Mucosa of rectum (tissue), 2 donors: Measurements from ENCODE around the gene CCNG2.

Experiments
- H3K27ac ChIP-seq, 2 donors: one replicate each; pipeline ENCODE4 v1.7.0; 2013; ENCODE audit warnings: inconsistent platforms in 2 of 2, low read depth in 2 of 2, low read length in 2 of 2
- H3K27me3 ChIP-seq, 2 donors: one replicate each; pipeline ENCODE4 v1.7.0; 2013; ENCODE audit warnings: low read length in 2 of 2; ENCODE audit not compliant: control insufficient read depth in 2 of 2, insufficient read depth in 2 of 2
- H3K36me3 ChIP-seq, 2 donors: one replicate each; pipeline ENCODE4 v1.7.0; 2013; ENCODE audit warnings: low read length in 2 of 2; ENCODE audit not compliant: control insufficient read depth in 2 of 2, insufficient read depth in 2 of 2
- H3K4me1 ChIP-seq, 2 donors: one replicate each; pipeline ENCODE4 v1.7.0; 2013; ENCODE audit warnings: low read length in 2 of 2, mild to moderate bottlenecking in 1 of 2; ENCODE audit not compliant: control insufficient read depth in 2 of 2, insufficient read depth in 2 of 2
- H3K4me3 ChIP-seq, 2 donors: one replicate each; pipeline ENCODE4 v1.7.0; 2013; ENCODE audit warnings: low read length in 2 of 2
- H3K9ac ChIP-seq, 2 donors: one replicate each; pipeline ENCODE4 v1.7.0; 2013; ENCODE audit warnings: low read length in 2 of 2, low read depth in 1 of 2, mild to moderate bottlenecking in 1 of 2
- H3K9me3 ChIP-seq, 2 donors: one replicate each; pipeline ENCODE4 v1.7.0; 2013; ENCODE audit warnings: low read length in 2 of 2; ENCODE audit not compliant: control insufficient read depth in 2 of 2
- donor health status: healthy.
- donor health status: Normal muscosa, but diverticular disease.

Gene CCNG2

GRCh38 chr4:77155631-77156452 is 1.2 kb upstream of the CCNG2 start:
- Histone ChIP-seq H3K9me3 (no peaks in the 10 kb centered on the region), H3K4me3 (peak overlapping the region; percentile 77 to 82), H3K4me1 (peaks cover 10 to 12% of the 10 kb centered on the region in 2 donors), H3K27ac (peak overlapping the region; percentile 63 to 95), H3K9ac (peak overlapping the region; percentile 62 to 72), H3K27me3 (no peaks in the 10 kb centered on the region), H3K36me3 (peaks cover 7 to 10% of the 10 kb centered on the region in 2 donors)

GRCh38 chr4:77156533-77156911 is 485 bp upstream of the CCNG2 start:
- Histone ChIP-seq H3K9me3 (no peaks in the 10 kb centered on the region), H3K4me1 (peaks cover 10 to 12% of the 10 kb centered on the region in 2 donors), H3K27ac (peak overlapping the region; percentile 95 to 97), H3K36me3 (peaks cover 7 to 13% of the 10 kb centered on the region in 2 donors), H3K27me3 (no peaks in the 10 kb centered on the region), H3K4me3 (peak overlapping the region; percentile 77 to 82), H3K9ac (peak overlapping the region; percentile 77 to 97)

GRCh38 chr4:77157859-77158486 is 966 bp downstream of the CCNG2 start:
- Histone ChIP-seq H3K27me3 (no peaks in the 10 kb centered on the region), H3K27ac (peak overlapping the region; percentile 95 to 97), H3K36me3 (peaks cover 17 to 25% of the 10 kb centered on the region in 2 donors), H3K4me1 (peaks cover 10 to 15% of the 10 kb centered on the region in 2 donors), H3K4me3 (peak overlapping the region; percentile 77 to 82), H3K9me3 (no peaks in the 10 kb centered on the region), H3K9ac (peak overlapping the region; percentile 89 to 97)

- H3K4me3 ChIP-seq: peak overlapping the region; percentile 77 to 82
- peaks cover 10 to 18% of the 10 kb centered on the region in 2 donors for H3K4me1 ChIP-seq
- peak overlapping the region; percentile 68 to 97 for H3K9ac ChIP-seq
- no peaks in the 10 kb centered on the region for H3K27me3 ChIP-seq
- H3K27ac ChIP-seq: peak overlapping the region; percentile 95 to 97
- H3K36me3 ChIP-seq: peaks cover 20 to 30% of the 10 kb centered on the region in 2 donors
- no peaks in the 10 kb centered on the region for H3K9me3 ChIP-seq
Observed at GRCh38 chr4:77158487-77158861, 1.5 kb downstream of the CCNG2 start.

- peaks cover 33 to 43% of the 10 kb centered on the region in 2 donors for H3K36me3 ChIP-seq
- no peak overlapping the region for H3K9ac ChIP-seq
- peaks cover 6 to 18% of the 10 kb centered on the region in 2 donors for H3K4me1 ChIP-seq
- no peak overlapping the region for H3K27ac ChIP-seq
- no peaks in the 10 kb centered on the region for H3K27me3 ChIP-seq
- H3K9me3 ChIP-seq: no peaks in the 10 kb centered on the region
- no peak overlapping the region for H3K4me3 ChIP-seq
Observed at GRCh38 chr4:77159806-77160205, 2.8 kb downstream of the CCNG2 start.

GRCh38 chr4:77163641-77164040 is 6.6 kb downstream of the CCNG2 start:
- H3K4me3 ChIP-seq: no peak overlapping the region
- H3K27me3 ChIP-seq: no peaks in the 10 kb centered on the region
- H3K9ac ChIP-seq: no peak overlapping the region
- peaks cover 59 to 75% of the 10 kb centered on the region in 2 donors for H3K36me3 ChIP-seq
- H3K4me1 ChIP-seq: peaks cover 0 to 10% of the 10 kb centered on the region in 2 donors
- no peaks in the 10 kb centered on the region for H3K9me3 ChIP-seq
- H3K27ac ChIP-seq: no peak overlapping the region

GRCh38 chr4:77167173-77167572 is 10.2 kb downstream of the CCNG2 start:
- H3K4me1 ChIP-seq: peaks cover 0 to 6% of the 10 kb centered on the region in 2 donors
- H3K4me3 ChIP-seq: no peak overlapping the region
- H3K9ac ChIP-seq: no peak overlapping the region

GRCh38 chr4:77167866-77168265 is 10.9 kb downstream of the CCNG2 start:
- H3K4me1 ChIP-seq: peaks cover 0 to 4% of the 10 kb centered on the region in 2 donors
- H3K27ac ChIP-seq: no peak overlapping the region
- no peaks in the 10 kb centered on the region for H3K9me3 ChIP-seq
- H3K36me3 ChIP-seq: peaks cover 54 to 62% of the 10 kb centered on the region in 2 donors
- no peak overlapping the region for H3K9ac ChIP-seq
- no peak overlapping the region for H3K4me3 ChIP-seq
- H3K27me3 ChIP-seq: no peaks in the 10 kb centered on the region

More at GRCh38 chr4:77167173-77167572, 10.2 kb downstream of the CCNG2 start:
- Histone ChIP-seq H3K9me3 (no peaks in the 10 kb centered on the region), H3K27me3 (no peaks in the 10 kb centered on the region), H3K36me3 (peaks cover 59 to 68% of the 10 kb centered on the region in 2 donors), H3K27ac (no peak overlapping the region)

- no peak overlapping the region for H3K4me3 ChIP-seq
- peaks cover 40 to 46% of the 10 kb centered on the region in 2 donors for H3K36me3 ChIP-seq
- H3K4me1 ChIP-seq: no peaks in the 10 kb centered on the region
- H3K9ac ChIP-seq: no peak overlapping the region
- H3K27ac ChIP-seq: no peak overlapping the region
- H3K27me3 ChIP-seq: no peaks in the 10 kb centered on the region
- H3K9me3 ChIP-seq: no peaks in the 10 kb centered on the region
Observed at GRCh38 chr4:77169481-77169880, 12.5 kb downstream of the CCNG2 start.

GRCh38 chr4:77170926-77171325 is 13.9 kb downstream of the CCNG2 start:
- Histone ChIP-seq H3K27ac (no peak overlapping the region), H3K27me3 (no peaks in the 10 kb centered on the region), H3K4me1 (no peaks in the 10 kb centered on the region), H3K9ac (no peak overlapping the region), H3K4me3 (no peak overlapping the region), H3K9me3 (no peaks in the 10 kb centered on the region), H3K36me3 (peaks cover 30 to 32% of the 10 kb centered on the region in 2 donors)
